MCF 10A (cell line): ENCODE measurements around the gene LTBP4. TPM values are rescaled to one million over a fixed set of nuclear protein-coding genes. Genes with fewer than 3 reads are reported as not detected.
"Not testable (repeated sequence)": the region's sequence is repeated elsewhere in the genome, so short reads cannot be mapped to it uniquely, and the experiment has no call there.

Experiments used
- BruUV-seq: library from RNA; stranded (reverse); fragments of 400-500 nt; replicated peaks from 2 replicates; lab custom pipeline; 2021; lab: Mats Ljungman, UMichigan
- CTCF ChIA-PET: fragments of 300-600 bp; sonication (Branson Sonifier 250); formaldehyde crosslinking; extraction: SDS; loops from one replicate; lab custom pipeline; 2021; ENCODE audit warnings: antibody characterized with exemption, inconsistent platforms; lab: Yijun Ruan, JAX
- POLR2A ChIA-PET: fragments of 300-600, 350-650 bp; sonication (Branson Sonifier 250); formaldehyde crosslinking; extraction: SDS; loops from one replicate; lab custom pipeline; 2020; ENCODE audit warnings: antibody characterized with exemption, inconsistent platforms; lab: Yijun Ruan, JAX
- DNase-seq: peaks from one replicate; pipeline ENCODE4 v3.0.0-alpha.2; 2018; ENCODE audit not compliant: unreplicated experiment
- H3K27ac Mint-ChIP-seq: one replicate; pipeline ENCODE4 v1.8.0; 2022; ENCODE audit warnings: mild to moderate bottlenecking, low read depth, mixed read lengths; ENCODE audit not compliant: unreplicated experiment
- H3K27me3 Mint-ChIP-seq: one replicate; pipeline ENCODE4 v1.8.0; 2022; ENCODE audit warnings: mixed read lengths; ENCODE audit not compliant: insufficient read depth, unreplicated experiment
- H3K36me3 Mint-ChIP-seq: one replicate; pipeline ENCODE4 v1.8.0; 2022; ENCODE audit warnings: mild to moderate bottlenecking, moderate library complexity, mixed read lengths; ENCODE audit not compliant: insufficient read depth, unreplicated experiment
- H3K4me1 Mint-ChIP-seq: one replicate; pipeline ENCODE4 v1.8.0; 2022; ENCODE audit warnings: mixed read lengths; ENCODE audit not compliant: insufficient read depth, unreplicated experiment
- H3K4me3 Mint-ChIP-seq: one replicate; pipeline ENCODE4 v1.8.0; 2022; ENCODE audit warnings: mild to moderate bottlenecking, moderate library complexity, mixed read lengths; ENCODE audit not compliant: unreplicated experiment
- H3K9me3 Mint-ChIP-seq: one replicate; pipeline ENCODE4 v1.8.0; 2022; ENCODE audit warnings: mixed read lengths; ENCODE audit not compliant: unreplicated experiment
- CTCF ChIP-seq: fragments of 200-600 bp; IDR thresholded peaks from one replicate; pipeline ENCODE4 v1.8.0; 2022; ENCODE audit warnings: antibody characterized with exemption, mild to moderate bottlenecking; ENCODE audit not compliant: unreplicated experiment
- intact Hi-C: fragments of 100-400 bp; cut with micrococcal nuclease; formaldehyde crosslinking; loops from 2 replicates; pipeline ENCODE4 v1.14.1; 2022
- total RNA-seq: library from RNA; stranded (reverse); gene quantifications from 2 replicates; pipeline ENCODE4 v1.2.3, GENCODE V29; 2022

The LTBP4 gene
- total RNA-seq, 1 experiment from 2014 or later: 76.4 TPM

- no peak overlapping the region for H3K27ac Mint-ChIP-seq
- no TSS peak for BruUV-seq
- no peaks in the 10 kb centered on the region for H3K36me3 Mint-ChIP-seq
- no peak for TF ChIP-seq CTCF
- H3K4me1 Mint-ChIP-seq: peaks cover 12% of the 10 kb centered on the region
- H3K9me3 Mint-ChIP-seq: no peaks in the 10 kb centered on the region
- no peak overlapping the region for H3K4me3 Mint-ChIP-seq
- H3K27me3 Mint-ChIP-seq: no peaks in the 10 kb centered on the region
- ChIA-PET CTCF (interaction anchor here (0.8 to 5.3 kb wide), 2 partner anchors 8 to 178 kb away, joined by 5 to 60 read pairs; no protein-coding TSS in a partner anchor), POLR2A (no interaction called here)
- intact Hi-C loops: no loop called here
- no peak for DNase-seq
Measured at GRCh38 chr19:40642051-40642706, 41.0 kb downstream of the LTBP4 start.

GRCh38 chr19:40642757-40643305, 41.7 kb downstream of the LTBP4 start:
- H3K36me3 Mint-ChIP-seq: no peaks in the 10 kb centered on the region
- H3K4me1 Mint-ChIP-seq: peaks cover 12% of the 10 kb centered on the region

GRCh38 chr19:40646743-40647254, 45.6 kb downstream of the LTBP4 start:
- CTCF ChIA-PET: interaction anchor here (0.6 to 5.3 kb wide), 6 partner anchors 12 to 341 kb away, joined by 3 to 60 read pairs (median 4); no protein-coding TSS in a partner anchor
- POLR2A ChIA-PET: interaction anchor here (0.5 to 1.7 kb wide), 13 partner anchors 14 to 1226 kb away, joined by 3 to 9 read pairs (median 3); partner anchors contain the start of genes ACTMAP, COQ8B, EGLN2 and ITPKC
- BruUV-seq: no TSS peak
- TF ChIP-seq CTCF: no peak
- H3K9me3 Mint-ChIP-seq: no peaks in the 10 kb centered on the region
- intact Hi-C loops: no loop called here
- H3K4me3 Mint-ChIP-seq: peak overlapping the region; percentile 39
- peaks cover 28% of the 10 kb centered on the region for H3K4me1 Mint-ChIP-seq
- peak overlapping the region; percentile 70 for H3K27ac Mint-ChIP-seq
- no peak for DNase-seq
- no peaks in the 10 kb centered on the region for H3K36me3 Mint-ChIP-seq
- H3K27me3 Mint-ChIP-seq: no peaks in the 10 kb centered on the region

More at GRCh38 chr19:40642757-40643305, 41.7 kb downstream of the LTBP4 start:
- Mint-ChIP-seq H3K9me3 (no peaks in the 10 kb centered on the region), H3K27ac (no peak overlapping the region), H3K4me3 (no peak overlapping the region), H3K27me3 (no peaks in the 10 kb centered on the region)
- BruUV-seq: no TSS peak
- TF ChIP-seq CTCF: no peak
- no peak for DNase-seq
- ChIA-PET POLR2A (no interaction called here), CTCF (interaction anchor here (0.8 to 5.3 kb wide), 2 partner anchors 8 to 179 kb away, joined by 5 to 60 read pairs; no protein-coding TSS in a partner anchor)
- intact Hi-C loops: no loop called here

GRCh38 chr19:40649903-40650675, 48.9 kb downstream of the LTBP4 start:
- not testable (repeated sequence) for H3K27ac Mint-ChIP-seq, H3K4me3 Mint-ChIP-seq
- POLR2A ChIA-PET: interaction anchor here (0.7 kb wide), 1 partner anchor 224 kb away, joined by 3 read pairs; no protein-coding TSS in a partner anchor

More at GRCh38 chr19:40649903-40650675, 48.9 kb downstream of the LTBP4 start:
- H3K36me3 Mint-ChIP-seq, H3K27me3 Mint-ChIP-seq, BruUV-seq, DNase-seq, intact Hi-C loops, H3K9me3 Mint-ChIP-seq, CTCF ChIA-PET: not testable (repeated sequence)
- H3K4me1 Mint-ChIP-seq: peaks cover 28% of the 10 kb centered on the region
